Inferior parietal cortex (tissue), 1 donor: Measurements from ENCODE around the gene SPARC.
"Not testable (repeated sequence)": the region's sequence is repeated elsewhere in the genome, so short reads cannot be mapped to it uniquely, and the experiment has no call there.

Experiments
- DNase-seq: peaks from one replicate; pipeline ENCODE4 v3.0.0-alpha.2; 2016; ENCODE audit errors: extremely low spot score

SPARC gene

GRCh38 chr5:151686674-151687407 is at the start of gene SPARC:
TSS of gene SPARC (minus strand) at chr5:151686915. CDS start at chr5:151676188, 10,727 bp downstream.
- DNase-seq: no peak

GRCh38 chr5:151735646-151736045 is 48.9 kb upstream of the SPARC start:
- DNase-seq: no peak

GRCh38 chr5:151734064-151734408 is 47.3 kb upstream of the SPARC start:
- DNase-seq: no peak

- no peak for DNase-seq
Measured at GRCh38 chr5:151733358-151734063, 46.8 kb upstream of the SPARC start.

- DNase-seq: no peak
Measured at GRCh38 chr5:151730381-151730780, 43.7 kb upstream of the SPARC start.

GRCh38 chr5:151729597-151729996 is 42.9 kb upstream of the SPARC start:
- not testable (repeated sequence) for DNase-seq

- no peak for DNase-seq
Measured at GRCh38 chr5:151724360-151724759, 37.6 kb upstream of the SPARC start.

GRCh38 chr5:151722546-151722945 is 35.8 kb upstream of the SPARC start:
- no peak for DNase-seq

- no peak for DNase-seq
Measured at GRCh38 chr5:151721812-151722391, 35.2 kb upstream of the SPARC start.

GRCh38 chr5:151721087-151721646 is 34.5 kb upstream of the SPARC start:
- DNase-seq: no peak

- DNase-seq: no peak
Measured at GRCh38 chr5:151720215-151720614, 33.5 kb upstream of the SPARC start.

GRCh38 chr5:151719228-151720000 is 32.7 kb upstream of the SPARC start:
- no peak for DNase-seq

- no peak for DNase-seq
Measured at GRCh38 chr5:151718646-151719045, 31.9 kb upstream of the SPARC start.

- DNase-seq: no peak
Measured at GRCh38 chr5:151718153-151718552, 31.4 kb upstream of the SPARC start.

- DNase-seq: no peak
Measured at GRCh38 chr5:151717416-151717815, 30.7 kb upstream of the SPARC start.

GRCh38 chr5:151709109-151709735 is 22.5 kb upstream of the SPARC start:
- DNase-seq: no peak

- no peak for DNase-seq
Measured at GRCh38 chr5:151708126-151708525, 21.4 kb upstream of the SPARC start.

GRCh38 chr5:151707567-151707966 is 20.9 kb upstream of the SPARC start:
- no peak for DNase-seq

GRCh38 chr5:151706906-151707305 is 20.2 kb upstream of the SPARC start:
- DNase-seq: no peak

GRCh38 chr5:151703780-151704179 is 17.1 kb upstream of the SPARC start:
- no peak for DNase-seq

- DNase-seq: no peak
Measured at GRCh38 chr5:151703227-151703626, 16.5 kb upstream of the SPARC start.
